Measurements from ENCODE around the gene ESYT2.
"Not testable (repeated sequence)": the region's sequence is repeated elsewhere in the genome, so short reads cannot be mapped to it uniquely, and the experiment has no call there.

The ESYT2 gene

DNA sequence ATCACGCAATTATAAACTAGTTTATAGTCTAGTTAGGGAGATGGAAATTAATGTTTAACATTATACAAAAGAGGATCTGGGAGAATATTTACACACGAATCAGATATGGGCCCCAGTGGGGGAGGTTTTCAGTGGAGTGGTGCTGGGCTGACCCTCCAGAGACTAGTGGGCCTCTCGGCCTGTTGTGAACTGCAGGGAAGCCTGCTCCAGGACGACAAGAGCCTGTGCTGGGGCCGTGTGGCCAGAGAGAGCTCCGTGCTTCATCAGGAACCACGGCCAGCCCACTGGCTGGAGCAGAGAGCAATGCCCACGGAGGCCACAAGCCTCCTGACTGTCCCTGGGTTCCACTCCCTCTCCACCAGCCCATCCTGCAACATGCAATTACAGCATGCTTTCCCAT, 11.3 kb upstream of the ESYT2 start:
- Histone ChIP-seq H3K4me1 (ENCODE audit: control insufficient read depth, insufficient read depth, low read length) (no peaks in the 10 kb centered on the region), H3K4me3 (ENCODE audit: low read depth, low read length) (no peak overlapping the region), H3K27ac (ENCODE audit: extremely low read depth, low read depth, low read length) (no peak overlapping the region), H3K9me3 (ENCODE audit: control insufficient read depth, insufficient read depth, low read depth, low read length) (no peaks in the 10 kb centered on the region), H3K36me3 (ENCODE audit: control insufficient read depth in 2 of 2, insufficient read depth in 1 of 2, low read length in 2 of 2) (no peaks in the 10 kb centered on the region)
- POLR2A ChIA-PET = interaction anchor here (0.7 kb wide), 1 partner anchor 157 kb away, joined by 3 read pairs; no protein-coding TSS in a partner anchor
- CTCF ChIA-PET = no interaction called here
- TF ChIP-seq ZNF26 (tag by site-specific recombination; IDR thresholded peaks at IDR 0.05) (no peak), EGR2 (tag by site-specific recombination; IDR thresholded peaks at IDR 0.05; ENCODE audit: low read depth) (no peak), ZNF777 (tag by site-specific recombination; IDR thresholded peaks at IDR 0.05; ENCODE audit: borderline replicate concordance) (no peak), ZNF391 (tag by site-specific recombination; IDR thresholded peaks at IDR 0.05; ENCODE audit: borderline replicate concordance, low read depth) (no peak), ZNF202 (tag by site-specific recombination; IDR thresholded peaks at IDR 0.05; ENCODE audit: borderline replicate concordance) (no peak), ZSCAN16 (tag by site-specific recombination; IDR thresholded peaks at IDR 0.05) (no peak), ZNF624 (tag by site-specific recombination; IDR thresholded peaks at IDR 0.05) (no peak), SP3 (tag by site-specific recombination; IDR thresholded peaks at IDR 0.05) (no peak), ZNF341 (tag by site-specific recombination; IDR thresholded peaks at IDR 0.05; ENCODE audit: low read depth) (no peak), ZNF660 (tag by site-specific recombination; IDR thresholded peaks at IDR 0.05) (no peak), ZNF148 (tag by site-specific recombination; IDR thresholded peaks at IDR 0.05; ENCODE audit: borderline replicate concordance) (no peak), YY1 (tag by site-specific recombination; IDR thresholded peaks at IDR 0.05) (no peak), ZNF670 (tag by site-specific recombination; IDR thresholded peaks at IDR 0.05; ENCODE audit: low read depth) (no peak), ZBTB8A (tag by site-specific recombination; IDR thresholded peaks at IDR 0.05) (no peak), ZEB2 (tag by site-specific recombination; IDR thresholded peaks at IDR 0.05) (no peak), ZFP41 (tag by site-specific recombination; IDR thresholded peaks at IDR 0.05; ENCODE audit: borderline replicate concordance) (no peak), ZNF112 (tag by site-specific recombination; IDR thresholded peaks at IDR 0.05) (no peak)
- TF ChIP-seq, protein P1, sequence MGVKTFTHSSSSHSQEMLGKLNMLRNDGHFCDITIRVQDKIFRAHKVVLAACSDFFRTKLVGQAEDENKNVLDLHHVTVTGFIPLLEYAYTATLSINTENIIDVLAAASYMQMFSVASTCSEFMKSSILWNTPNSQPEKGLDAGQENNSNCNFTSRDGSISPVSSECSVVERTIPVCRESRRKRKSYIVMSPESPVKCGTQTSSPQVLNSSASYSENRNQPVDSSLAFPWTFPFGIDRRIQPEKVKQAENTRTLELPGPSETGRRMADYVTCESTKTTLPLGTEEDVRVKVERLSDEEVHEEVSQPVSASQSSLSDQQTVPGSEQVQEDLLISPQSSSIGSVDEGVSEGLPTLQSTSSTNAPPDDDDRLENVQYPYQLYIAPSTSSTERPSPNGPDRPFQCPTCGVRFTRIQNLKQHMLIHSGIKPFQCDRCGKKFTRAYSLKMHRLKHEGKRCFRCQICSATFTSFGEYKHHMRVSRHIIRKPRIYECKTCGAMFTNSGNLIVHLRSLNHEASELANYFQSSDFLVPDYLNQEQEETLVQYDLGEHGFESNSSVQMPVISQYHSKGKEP (tag by site-specific recombination; IDR thresholded peaks at IDR 0.05) = no peak
- TF ChIP-seq, protein P2, sequence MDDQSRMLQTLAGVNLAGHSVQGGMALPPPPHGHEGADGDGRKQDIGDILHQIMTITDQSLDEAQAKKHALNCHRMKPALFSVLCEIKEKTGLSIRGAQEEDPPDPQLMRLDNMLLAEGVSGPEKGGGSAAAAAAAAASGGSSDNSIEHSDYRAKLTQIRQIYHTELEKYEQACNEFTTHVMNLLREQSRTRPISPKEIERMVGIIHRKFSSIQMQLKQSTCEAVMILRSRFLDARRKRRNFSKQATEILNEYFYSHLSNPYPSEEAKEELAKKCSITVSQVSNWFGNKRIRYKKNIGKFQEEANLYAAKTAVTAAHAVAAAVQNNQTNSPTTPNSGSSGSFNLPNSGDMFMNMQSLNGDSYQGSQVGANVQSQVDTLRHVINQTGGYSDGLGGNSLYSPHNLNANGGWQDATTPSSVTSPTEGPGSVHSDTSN (CRISPR knock-in tag; IDR thresholded peaks at IDR 0.05) = no peak
- TF ChIP-seq, protein P3, sequence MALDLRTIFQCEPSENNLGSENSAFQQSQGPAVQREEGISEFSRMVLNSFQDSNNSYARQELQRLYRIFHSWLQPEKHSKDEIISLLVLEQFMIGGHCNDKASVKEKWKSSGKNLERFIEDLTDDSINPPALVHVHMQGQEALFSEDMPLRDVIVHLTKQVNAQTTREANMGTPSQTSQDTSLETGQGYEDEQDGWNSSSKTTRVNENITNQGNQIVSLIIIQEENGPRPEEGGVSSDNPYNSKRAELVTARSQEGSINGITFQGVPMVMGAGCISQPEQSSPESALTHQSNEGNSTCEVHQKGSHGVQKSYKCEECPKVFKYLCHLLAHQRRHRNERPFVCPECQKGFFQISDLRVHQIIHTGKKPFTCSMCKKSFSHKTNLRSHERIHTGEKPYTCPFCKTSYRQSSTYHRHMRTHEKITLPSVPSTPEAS (tag by site-specific recombination; IDR thresholded peaks at IDR 0.05) = no peak

DNA sequence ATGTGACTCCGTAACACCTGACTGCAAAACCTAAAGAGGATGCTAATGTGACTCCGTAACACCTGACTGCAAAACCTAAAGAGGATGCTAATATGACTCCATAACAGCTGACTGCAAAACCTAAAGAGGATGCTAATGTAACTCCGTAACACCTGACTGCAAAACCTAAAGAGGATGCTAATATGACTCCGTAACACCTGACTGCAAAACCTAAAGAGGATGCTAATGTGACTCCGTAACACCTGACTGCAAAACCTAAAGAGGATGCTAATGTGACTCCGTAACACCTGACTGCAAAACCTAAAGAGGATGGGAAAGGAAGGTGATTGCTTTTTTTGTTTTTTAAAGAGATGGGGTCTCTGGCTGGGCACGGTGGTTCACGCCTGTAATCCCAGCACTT, 9.9 kb upstream of the ESYT2 start:
- CTCF ChIA-PET = interaction anchor here (0.7 kb wide), 1 partner anchor 431 kb away, joined by 3 read pairs; no protein-coding TSS in a partner anchor
- not testable (repeated sequence) for H3K36me3 ChIP-seq (ENCODE audit: control insufficient read depth in 2 of 2, insufficient read depth in 1 of 2, low read length in 2 of 2)

More for the DNA sequence above, 9.9 kb upstream of the ESYT2 start:
- POLR2A ChIA-PET; H3K27ac ChIP-seq (ENCODE audit: extremely low read depth, low read depth, low read length); H3K4me3 ChIP-seq (ENCODE audit: low read depth, low read length); H3K4me1 ChIP-seq (ENCODE audit: control insufficient read depth, insufficient read depth, low read length); H3K9me3 ChIP-seq (ENCODE audit: control insufficient read depth, insufficient read depth, low read depth, low read length): not testable (repeated sequence)
